Measurements from ENCODE around the gene TFAM. TPM values are rescaled to one million over a fixed set of nuclear protein-coding genes. Genes with fewer than 3 reads are reported as not detected.

The TFAM gene
- total and polyA plus RNA-seq, 5 donors from 2014 or later: 30.6 to 51.2 (median 47.8) TPM

DNA sequence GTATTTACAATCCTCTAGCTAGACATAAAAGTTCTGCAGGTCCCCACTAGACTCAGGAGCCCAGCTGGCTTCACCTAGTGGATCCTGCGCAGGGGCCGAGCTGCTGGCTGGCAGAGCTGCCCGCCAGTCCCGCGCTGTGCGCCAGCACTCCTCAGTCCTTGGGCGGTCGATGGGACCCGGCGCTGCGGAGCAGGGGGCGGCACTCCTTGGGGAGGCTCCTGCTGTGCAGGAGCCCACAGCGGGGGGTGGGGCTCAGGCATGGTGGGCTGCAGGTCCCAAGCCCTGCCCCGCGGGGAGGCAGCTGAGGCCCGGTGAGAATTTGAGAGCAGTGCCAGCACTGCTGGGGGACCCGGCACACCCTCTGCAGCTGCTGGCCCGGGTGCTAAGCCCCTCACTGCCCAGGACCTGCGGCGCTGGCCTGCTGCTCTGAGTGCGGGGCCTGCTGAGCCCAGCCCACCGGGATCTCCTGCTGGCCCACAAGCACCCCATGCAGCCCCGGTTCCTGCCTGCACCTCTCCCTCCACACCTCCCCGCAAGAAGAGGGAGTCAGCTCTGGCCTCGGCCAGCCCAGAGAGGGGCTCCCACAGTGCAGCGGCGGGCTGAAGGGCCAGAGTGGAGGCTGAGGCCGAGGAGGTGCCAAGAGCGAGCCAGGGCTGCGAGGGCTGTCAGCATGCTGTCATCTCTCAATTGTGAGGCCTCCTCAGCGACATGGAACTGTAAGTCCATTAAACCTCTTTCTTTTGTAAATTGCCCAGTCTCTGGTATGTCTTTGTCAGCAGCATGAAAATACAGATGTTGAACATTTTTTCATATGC lies 63.1 kb downstream of the TFAM start:
- Histone ChIP-seq H3K9me3 (ENCODE audit: control insufficient read depth in 2 of 2, low read length in 2 of 2) (no peaks in the 10 kb centered on the region), H3K36me3 (ENCODE audit: control insufficient read depth, insufficient read depth, low read length) (no peaks in the 10 kb centered on the region), H3K4me3 (ENCODE audit: low read depth, low read length) (no peak overlapping the region), H3K27ac (ENCODE audit: insufficient read depth, low read length, poor library complexity, severe bottlenecking) (no peak overlapping the region), H3K27me3 (ENCODE audit: control insufficient read depth, insufficient read depth, low read length) (no peaks in the 10 kb centered on the region), H3K4me1 (ENCODE audit: control insufficient read depth, insufficient read depth, low read length, poor library complexity, severe bottlenecking) (no peaks in the 10 kb centered on the region)
- Mint-ChIP-seq H3K27ac (no peak overlapping the region), H3K27me3 (peaks cover 8% of the 10 kb centered on the region), H3K4me1 (no peaks in the 10 kb centered on the region), H3K9me3 (no peaks in the 10 kb centered on the region), H3K4me3 (no peak overlapping the region), H3K36me3 (no peaks in the 10 kb centered on the region)
- ATAC-seq (ENCODE audit: low read depth in 2 of 2) (no peak), DNase-seq (no peak)

Other genes with a start within 250 kb of the TFAM start
- 4.2 TPM for gene IPMK, start 117.5 kb upstream of the TFAM start, total RNA-seq
- 1 to 10 TPM; 1.3 to 2.6 (median 2.0) TPM for gene IPMK, start 117.5 kb upstream of the TFAM start, polyA plus RNA-seq
- gene CISD1, start 116.2 kb upstream of the TFAM start, total RNA-seq: 4.4 TPM
- 10 to 100 TPM; 50.3 to 79.5 (median 56.8) TPM for gene CISD1, start 116.2 kb upstream of the TFAM start, polyA plus RNA-seq
- 11.5 TPM for gene UBE2D1, start 50.4 kb upstream of the TFAM start, total RNA-seq
- 10 to 100 TPM; 15.7 to 22.2 (median 19.5) TPM for gene UBE2D1, start 50.4 kb upstream of the TFAM start, polyA plus RNA-seq
- 0.20 TPM for gene BICC1, start 127.5 kb downstream of the TFAM start, total RNA-seq
- gene BICC1, start 127.5 kb downstream of the TFAM start, polyA plus RNA-seq: not detected